Measurements from ENCODE around the gene C10orf105.

Gene C10orf105

DNA sequence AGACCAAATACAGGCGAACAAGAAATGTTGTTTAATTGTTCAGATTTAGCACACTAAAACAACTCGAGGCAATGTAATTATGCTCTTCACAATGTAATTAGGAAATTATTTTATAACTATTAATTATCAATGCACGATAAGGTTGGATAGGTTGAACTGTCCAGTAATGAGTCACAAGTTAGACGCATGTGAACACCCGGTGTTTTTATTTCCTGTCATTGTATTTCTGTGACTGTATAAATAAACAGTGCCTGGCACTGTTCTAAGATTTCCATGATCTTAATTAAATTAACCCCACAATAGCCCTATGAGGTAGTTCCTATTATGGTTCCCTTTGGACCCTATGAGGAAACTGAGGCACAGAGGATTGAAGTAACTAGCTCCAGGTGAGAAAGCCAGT is 26.2 kb downstream of the C10orf105 start:
- no peaks in the 10 kb centered on the region for H3K27me3 ChIP-seq (ENCODE audit: control insufficient read depth, insufficient read depth, low read length)
- no peaks in the 10 kb centered on the region for H3K36me3 ChIP-seq (ENCODE audit: control insufficient read depth, insufficient read depth, low read length)
- H3K4me3 ChIP-seq (ENCODE audit: low read depth, low read length), result no peak overlapping the region
- H3K27ac ChIP-seq, result no peak overlapping the region
- no peak overlapping the region for H2AFZ ChIP-seq
- H3K4me2 ChIP-seq (ENCODE audit: low read length), result no peak overlapping the region
- TF ChIP-seq CTCF (IDR thresholded peaks at IDR 0.05), result no peak
- H3K9me3 ChIP-seq (ENCODE audit: control insufficient read depth, low read length), result no peaks in the 10 kb centered on the region
- H3K79me2 ChIP-seq, result no peaks in the 10 kb centered on the region
- no peak overlapping the region for H3K9ac ChIP-seq
- H3K4me1 ChIP-seq, result no peaks in the 10 kb centered on the region

DNA sequence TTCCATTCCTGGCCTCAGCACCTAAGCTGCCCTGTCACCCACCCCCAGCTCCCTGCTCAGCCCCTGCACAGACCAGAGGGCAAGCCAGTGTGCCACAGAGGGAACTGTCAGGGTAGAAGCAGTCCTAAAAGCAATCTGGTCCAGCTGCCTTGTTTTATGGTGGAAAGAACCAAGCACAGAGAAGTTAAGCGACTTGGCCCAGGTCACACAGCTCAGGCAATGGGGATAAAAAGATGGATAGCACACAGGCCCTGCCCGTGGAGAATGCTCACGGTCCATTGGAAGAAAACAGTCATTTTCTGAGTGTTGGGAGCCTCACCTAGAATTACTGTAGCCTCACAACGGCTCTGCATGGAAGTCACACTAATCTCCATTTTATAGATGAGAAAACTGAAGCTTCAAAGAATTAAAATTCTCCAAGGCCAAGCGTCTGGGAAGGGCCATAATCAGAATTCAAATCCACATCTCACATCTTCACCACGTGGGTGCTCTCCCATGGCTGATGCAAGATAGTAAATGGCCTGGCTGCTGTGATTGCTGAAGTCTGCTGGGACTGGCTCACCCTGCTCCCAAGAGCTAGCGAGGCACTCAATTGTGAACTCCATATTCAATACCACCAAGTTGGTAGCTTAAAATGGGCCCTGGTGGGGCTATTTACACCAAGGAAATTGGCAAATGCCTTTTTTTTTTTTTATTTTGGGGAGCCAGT is 26.8 kb downstream of the C10orf105 start:
- no peaks in the 10 kb centered on the region for H3K79me2 ChIP-seq
- H3K27me3 ChIP-seq (ENCODE audit: control insufficient read depth, insufficient read depth, low read length), result no peaks in the 10 kb centered on the region
- no peaks in the 10 kb centered on the region for H3K4me1 ChIP-seq
- H3K27ac ChIP-seq, result no peak overlapping the region
- no peak overlapping the region for H3K9ac ChIP-seq
- no peak for TF ChIP-seq CTCF (IDR thresholded peaks at IDR 0.05)
- no peak overlapping the region for H3K4me2 ChIP-seq (ENCODE audit: low read length)
- no peak overlapping the region for H2AFZ ChIP-seq
- no peaks in the 10 kb centered on the region for H3K9me3 ChIP-seq (ENCODE audit: control insufficient read depth, low read length)
- H3K4me3 ChIP-seq (ENCODE audit: low read depth, low read length), result no peak overlapping the region
- H3K36me3 ChIP-seq (ENCODE audit: control insufficient read depth, insufficient read depth, low read length), result no peaks in the 10 kb centered on the region

GRCh38 chr10:71691405-71691804 is 28.2 kb downstream of the C10orf105 start:
- Histone ChIP-seq H3K9me3 (ENCODE audit: control insufficient read depth, low read length) (no peaks in the 10 kb centered on the region), H3K4me3 (ENCODE audit: low read depth, low read length) (no peak overlapping the region), H3K27me3 (ENCODE audit: control insufficient read depth, insufficient read depth, low read length) (no peaks in the 10 kb centered on the region), H3K4me1 (no peaks in the 10 kb centered on the region), H3K79me2 (no peaks in the 10 kb centered on the region), H3K4me2 (ENCODE audit: low read length) (no peak overlapping the region), H3K36me3 (ENCODE audit: control insufficient read depth, insufficient read depth, low read length) (no peaks in the 10 kb centered on the region), H3K9ac (no peak overlapping the region), H3K27ac (no peak overlapping the region), H2AFZ (no peak overlapping the region)
- TF ChIP-seq CTCF (IDR thresholded peaks at IDR 0.05), result no peak

DNA sequence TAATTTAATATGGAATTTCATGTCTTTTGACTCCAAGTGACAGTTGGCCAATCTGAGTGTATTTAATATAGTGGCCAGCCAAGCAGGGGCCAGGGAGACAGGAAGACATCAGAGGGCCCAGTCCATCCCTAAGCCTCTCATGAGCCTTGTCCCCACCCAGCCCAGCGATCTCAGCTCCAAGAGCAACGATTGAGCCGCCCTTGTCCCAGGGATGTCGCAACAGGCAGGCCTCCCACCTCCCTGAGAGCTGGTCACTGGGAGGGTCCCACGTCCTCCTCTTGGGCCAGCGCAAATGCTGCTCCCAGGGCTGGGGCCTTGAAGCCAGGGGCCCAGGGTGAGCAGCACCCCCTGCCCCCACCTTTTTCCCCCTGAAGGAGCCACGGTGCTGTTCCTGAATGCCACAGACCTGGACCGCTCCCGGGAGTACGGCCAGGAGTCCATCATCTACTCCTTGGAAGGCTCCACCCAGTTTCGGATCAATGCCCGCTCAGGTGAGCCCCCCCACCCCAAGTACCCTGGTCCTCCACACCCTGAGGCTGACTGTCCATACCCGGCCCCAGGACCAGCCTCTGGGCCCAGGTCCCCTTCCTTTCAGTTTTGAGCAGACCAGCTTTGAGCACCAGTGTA is 29.4 kb downstream of the C10orf105 start:
- no peak overlapping the region for H3K4me2 ChIP-seq (ENCODE audit: low read length)
- no peaks in the 10 kb centered on the region for H3K79me2 ChIP-seq
- no peaks in the 10 kb centered on the region for H3K36me3 ChIP-seq (ENCODE audit: control insufficient read depth, insufficient read depth, low read length)
- no peaks in the 10 kb centered on the region for H3K27me3 ChIP-seq (ENCODE audit: control insufficient read depth, insufficient read depth, low read length)
- H3K27ac ChIP-seq, result no peak overlapping the region
- H3K4me1 ChIP-seq, result no peaks in the 10 kb centered on the region
- H3K4me3 ChIP-seq (ENCODE audit: low read depth, low read length), result no peak overlapping the region
- H3K9me3 ChIP-seq (ENCODE audit: control insufficient read depth, low read length), result no peaks in the 10 kb centered on the region
- TF ChIP-seq CTCF (IDR thresholded peaks at IDR 0.05), result no peak
- no peak overlapping the region for H2AFZ ChIP-seq
- no peak overlapping the region for H3K9ac ChIP-seq

DNA sequence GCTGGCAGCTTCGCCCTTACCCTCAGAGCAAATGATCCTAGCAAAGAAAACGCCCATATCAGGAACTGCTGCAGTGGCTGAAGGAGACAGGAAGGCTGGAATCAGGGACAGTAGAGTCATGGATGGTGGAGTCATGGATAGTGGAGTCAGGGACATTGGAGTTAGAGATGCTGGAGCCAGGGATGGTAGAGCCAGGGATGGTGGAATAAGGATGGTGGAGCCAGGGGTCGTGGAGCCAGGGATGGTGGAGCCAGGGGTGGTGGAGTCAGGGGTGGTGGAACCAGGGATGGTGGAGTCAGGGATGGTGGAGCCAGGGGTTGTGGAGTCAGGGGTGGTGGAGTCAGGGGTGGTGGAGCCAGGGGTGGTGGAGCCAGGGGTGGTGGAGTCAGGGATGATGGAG is 31.3 kb downstream of the C10orf105 start:
- H3K4me1 ChIP-seq, result no peaks in the 10 kb centered on the region
- H3K4me2 ChIP-seq (ENCODE audit: low read length), result no peak overlapping the region
- no peak overlapping the region for H2AFZ ChIP-seq

More for the DNA sequence above, 31.3 kb downstream of the C10orf105 start:
- Histone ChIP-seq H3K27me3 (ENCODE audit: control insufficient read depth, insufficient read depth, low read length) (no peaks in the 10 kb centered on the region), H3K36me3 (ENCODE audit: control insufficient read depth, insufficient read depth, low read length) (no peaks in the 10 kb centered on the region), H3K9ac (no peak overlapping the region), H3K9me3 (ENCODE audit: control insufficient read depth, low read length) (no peaks in the 10 kb centered on the region), H3K79me2 (no peaks in the 10 kb centered on the region), H3K4me3 (ENCODE audit: low read depth, low read length) (no peak overlapping the region), H3K27ac (no peak overlapping the region)
- no peak for TF ChIP-seq CTCF (IDR thresholded peaks at IDR 0.05)

Measured in parathyroid adenoma (tissue), 2 donors.